NOMO-1 (cell line): ENCODE measurements around the gene OTOF.

Experiments used
- DNase-seq, 2 experiments: peaks; one replicate each; lab custom pipeline; 2025; ENCODE audit not compliant: unreplicated experiment in 2 of 2; lab: John Stamatoyannopoulos, UW

OTOF gene

GRCh38 chr2:26466662-26467310, 11.1 kb downstream of the OTOF start:
- DNase-seq: no peak

DNA sequence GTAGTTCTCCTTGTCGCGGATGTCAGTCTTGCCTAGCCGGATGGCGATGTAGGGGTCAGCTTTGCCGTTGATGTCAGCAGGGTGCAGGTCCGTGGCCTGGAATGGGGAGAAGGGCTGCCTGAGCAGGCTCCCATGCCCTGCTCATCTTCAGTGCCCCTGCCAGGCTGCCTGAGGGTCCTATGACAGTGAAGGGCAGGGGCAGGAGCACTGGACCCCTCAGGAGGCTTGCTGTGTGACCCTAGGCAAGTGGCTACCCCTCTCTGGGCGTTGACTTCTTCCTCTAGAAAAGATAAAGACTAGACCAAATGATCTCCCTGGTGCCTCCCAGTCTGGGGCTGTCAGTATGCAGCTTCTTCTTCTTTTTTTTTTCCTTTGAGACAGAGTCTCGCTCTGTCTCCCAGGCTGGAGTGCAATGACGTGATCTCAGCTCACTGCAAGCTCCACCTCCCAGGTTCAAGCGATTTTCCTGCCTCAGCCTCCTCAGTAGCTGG, 11.9 kb downstream of the OTOF start:
- no peak for DNase-seq

- DNase-seq: no peak
Observed at GRCh38 chr2:26465266-26465925, 12.5 kb downstream of the OTOF start.

- no peak for DNase-seq
Observed at GRCh38 chr2:26464390-26465265, 13.3 kb downstream of the OTOF start.

DNA sequence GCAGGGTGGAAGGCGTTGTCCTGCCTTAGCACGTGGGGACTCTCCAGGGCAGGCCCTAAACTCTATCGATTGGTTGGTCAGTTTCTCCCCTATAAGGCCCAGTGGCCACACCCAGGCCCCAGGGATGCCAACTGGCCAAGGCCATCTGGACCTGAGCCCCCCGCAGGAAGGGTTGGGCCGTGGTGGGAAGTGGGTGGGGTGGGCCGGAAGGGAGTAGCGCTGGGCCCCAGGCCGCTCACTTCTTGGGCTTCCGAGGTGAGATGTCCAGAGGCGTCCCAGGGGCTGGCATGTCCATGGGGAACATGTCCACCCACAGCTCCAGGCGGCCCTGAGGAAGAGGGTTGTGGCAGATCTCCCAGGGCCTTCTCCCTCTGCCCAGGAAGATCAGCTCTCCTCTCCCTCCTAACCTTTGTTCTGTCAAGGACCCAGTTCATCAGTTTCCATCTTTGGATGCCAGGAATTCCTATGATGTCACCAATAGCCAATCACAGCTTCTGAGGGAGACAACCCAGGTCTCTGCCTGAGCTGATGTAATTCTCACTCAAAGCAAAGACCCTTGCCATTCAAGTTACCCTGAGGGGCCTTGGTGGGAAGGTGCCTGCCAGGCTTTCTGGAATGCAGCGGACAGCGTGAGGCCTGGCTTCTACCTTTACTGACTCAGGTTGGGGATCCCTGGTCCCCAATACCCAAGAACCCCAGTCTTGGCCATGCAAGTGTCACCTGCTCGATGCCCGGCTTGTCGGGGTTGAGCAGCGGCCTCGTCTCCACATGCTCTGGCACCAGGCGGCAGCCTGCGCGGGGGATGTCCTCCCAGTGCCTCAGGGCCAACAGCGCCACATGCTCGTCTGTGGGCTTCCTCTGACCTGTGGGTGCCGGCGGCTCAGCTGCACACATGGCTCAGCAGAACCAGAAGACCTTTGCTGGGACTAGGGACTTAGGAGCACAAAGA, 14.4 kb downstream of the OTOF start:
- no peak for DNase-seq

GRCh38 chr2:26462511-26463243, 15.2 kb downstream of the OTOF start:
- DNase-seq: peak; percentile 19 to 35

DNA sequence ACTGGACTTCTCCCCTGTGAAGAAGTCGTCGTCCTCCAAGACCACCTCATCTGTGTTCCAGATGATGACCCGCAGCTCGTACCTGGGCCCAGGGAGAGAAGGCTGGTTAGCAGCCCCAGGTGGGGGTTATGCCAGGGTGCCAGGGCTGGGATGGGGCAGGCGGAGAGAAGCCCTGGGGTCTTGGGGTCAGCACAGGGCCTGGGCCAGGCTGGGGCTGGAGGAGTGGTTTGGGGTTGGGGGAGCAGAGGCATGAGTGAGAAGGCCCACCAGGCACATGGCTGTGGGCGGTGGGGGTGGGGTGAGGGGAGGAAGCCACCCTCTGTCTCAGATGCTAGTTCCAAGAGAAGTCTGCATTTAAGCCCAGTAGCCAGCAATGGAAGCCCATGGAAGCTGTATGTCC, 15.8 kb downstream of the OTOF start:
- DNase-seq: no peak

GRCh38 chr2:26461601-26462023, 16.3 kb downstream of the OTOF start:
- no peak for DNase-seq

DNA sequence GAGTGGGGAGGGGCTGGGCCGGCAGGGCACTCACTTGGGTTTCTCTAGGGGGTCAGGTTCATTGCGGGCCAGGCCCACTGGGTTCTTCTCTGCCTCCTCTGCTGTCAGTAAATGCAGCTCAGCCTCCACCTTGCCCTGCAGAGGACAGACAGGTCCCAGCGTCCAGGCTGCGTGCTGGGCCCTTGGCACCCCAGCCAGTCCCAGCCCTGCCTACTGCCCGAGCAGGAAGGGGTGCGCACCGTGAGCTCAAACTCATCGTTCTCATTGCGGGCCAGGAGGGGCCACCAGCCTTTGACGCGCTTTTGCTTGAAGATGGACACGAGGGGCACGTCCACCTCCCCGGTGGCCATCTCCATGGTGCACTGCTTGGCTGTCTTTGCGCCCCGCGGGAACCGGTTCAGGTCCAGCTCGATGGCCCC, 17.3 kb downstream of the OTOF start:
- DNase-seq: no peak

GRCh38 chr2:26459991-26460612, 17.8 kb downstream of the OTOF start:
- DNase-seq: no peak

GRCh38 chr2:26458365-26459042, 19.4 kb downstream of the OTOF start:
- DNase-seq: no peak

DNA sequence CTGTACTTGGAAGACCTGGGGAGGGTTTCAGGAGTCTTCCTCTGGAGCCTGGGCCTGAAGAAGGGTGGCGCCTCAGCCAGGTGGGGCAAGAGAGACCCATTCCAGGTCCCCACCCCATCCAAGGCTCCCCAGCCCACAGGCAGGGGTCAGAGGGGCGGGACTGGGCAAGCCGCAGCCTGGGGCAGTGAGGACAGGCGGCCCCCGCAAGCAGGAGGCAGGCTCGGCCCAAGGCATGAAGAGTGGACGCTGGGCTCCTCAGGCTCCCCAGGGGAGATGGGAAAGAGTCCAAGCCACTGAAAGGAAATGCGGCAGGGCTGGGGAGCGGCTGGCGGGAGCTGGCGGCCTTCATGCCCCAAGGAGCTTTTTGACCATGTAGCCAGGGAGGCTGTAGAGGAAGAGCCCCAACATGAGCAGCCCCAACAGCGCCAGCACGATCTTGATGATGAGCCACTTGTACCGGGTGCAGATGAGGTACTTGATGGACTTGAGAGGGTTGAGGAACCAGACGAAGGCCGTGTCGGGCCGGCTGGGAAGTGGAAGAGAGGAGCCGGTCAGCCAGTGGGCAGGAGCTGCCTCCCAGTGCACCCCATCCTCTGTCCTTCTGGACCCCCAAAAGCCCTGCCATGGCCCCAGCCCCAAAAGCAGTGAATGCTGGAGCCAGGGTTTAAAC, 20.1 kb downstream of the OTOF start:
- no peak for DNase-seq

- DNase-seq: no peak
Observed at GRCh38 chr2:26457251-26457666, 20.7 kb downstream of the OTOF start.

DNA sequence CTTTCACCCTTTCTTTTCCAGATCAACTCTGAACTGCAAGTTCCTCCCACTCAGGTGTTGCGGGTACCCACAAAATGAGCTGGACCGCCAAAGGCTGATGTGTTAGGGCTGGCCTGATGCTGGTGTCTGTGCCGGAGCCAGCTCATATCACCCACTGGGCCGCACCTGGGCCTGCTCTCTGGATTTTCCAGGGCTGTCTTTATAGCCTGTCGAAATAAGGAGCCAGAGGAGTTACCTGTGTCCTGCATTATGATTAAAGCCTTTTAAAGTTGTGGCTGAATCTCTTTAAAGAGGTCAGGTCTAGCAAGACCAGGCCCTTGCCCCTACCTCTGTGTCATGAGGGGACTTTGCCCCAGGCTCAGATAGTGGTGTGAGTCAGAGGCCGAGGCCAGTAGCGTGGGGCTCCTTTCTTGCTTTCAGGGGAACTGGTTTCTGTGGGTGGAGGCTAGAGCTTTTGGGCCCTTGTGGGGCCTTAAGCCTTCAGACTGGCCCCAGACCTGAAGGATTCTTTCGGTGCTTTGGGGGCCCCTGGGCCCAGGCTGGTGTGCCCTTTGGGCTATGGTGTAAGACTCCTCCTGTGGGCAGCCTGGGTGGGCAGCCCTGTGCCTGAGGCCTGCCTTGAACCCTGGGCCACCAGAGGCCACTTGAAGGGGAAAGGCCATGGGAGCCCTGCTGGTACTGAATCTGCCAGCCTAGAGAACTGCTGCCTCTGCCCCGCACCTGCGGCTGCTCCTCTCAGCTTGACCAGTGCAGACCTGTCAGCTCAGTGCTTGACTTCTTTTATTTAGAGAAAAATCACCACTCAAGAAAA, 21.3 kb downstream of the OTOF start:
- peak; percentile 48 to 53 for DNase-seq

- peak in 1 of 2 experiments; percentile 15 for DNase-seq
Observed at GRCh38 chr2:26455670-26456439, 22.1 kb downstream of the OTOF start.

- no peak for DNase-seq
Observed at GRCh38 chr2:26455037-26455669, 22.8 kb downstream of the OTOF start.
